Stimulated activated CD4-positive, alpha-beta T cell treated with anti-CD3 and anti-CD28 coated beads, Interleukin-12 subunit alpha, Interleukin-12 subunit beta, amount 100 ng/mL, for 24 hours (primary cell): Measurements from ENCODE around the gene P2RY8.

ENCODE experiments used
- DNase-seq, 2 experiments: peaks; one replicate each; pipeline ENCODE4 v3.0.0-alpha.2; 2020; ENCODE audit warnings: low read depth in 2 of 2

Gene P2RY8

GRCh38 chrX:1419545-1420355 is 117.2 kb downstream of the P2RY8 start:
- DNase-seq, result no peak

- no peak for DNase-seq
These were observed 118.0 kb downstream of the P2RY8 start for GRCh38 chrX:1418901-1419544.

GRCh38 chrX:1417921-1418771 is 118.8 kb downstream of the P2RY8 start:
- DNase-seq, result no peak

DNA sequence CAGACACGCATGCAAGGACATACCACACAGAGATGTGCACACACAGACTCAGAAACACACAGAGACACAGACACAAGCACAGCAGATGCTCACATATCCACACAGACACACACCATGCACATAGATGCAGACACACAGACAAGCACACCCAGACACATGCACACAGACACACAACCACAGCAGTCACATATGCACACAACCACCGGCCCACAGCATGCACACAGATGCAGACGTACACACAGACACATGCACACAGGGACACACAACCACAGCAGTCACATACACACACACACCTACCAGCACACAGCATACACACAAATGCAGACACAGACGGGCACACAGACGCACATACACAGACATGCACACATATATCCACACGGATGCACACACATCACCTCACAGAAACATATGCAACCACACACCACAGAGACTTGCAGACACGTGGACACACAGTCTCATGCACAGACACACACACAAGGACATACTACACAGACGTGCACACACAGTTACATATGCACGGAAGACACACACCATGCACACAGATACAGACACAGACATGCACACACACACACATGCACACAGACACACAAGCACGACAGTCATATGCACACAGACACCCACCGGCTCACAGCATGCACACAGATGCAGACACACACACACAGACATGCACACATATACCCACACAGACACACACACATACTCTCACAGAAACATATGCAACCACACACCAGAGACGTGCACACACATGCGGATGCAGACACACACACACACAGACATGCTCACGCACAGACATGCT is 119.8 kb downstream of the P2RY8 start:
- no peak for DNase-seq

- no peak for DNase-seq
These were observed 120.6 kb downstream of the P2RY8 start for GRCh38 chrX:1416327-1416784.
